Cortex of kidney (tissue), 1 donor: ENCODE results near the gene TIMM44.
"Not testable (repeated sequence)": the region's sequence is repeated elsewhere in the genome, so short reads cannot be mapped to it uniquely, and the experiment has no call there.

Source experiments
- DNase-seq: peaks from one replicate; lab custom pipeline; 2025; lab: John Stamatoyannopoulos, UW

TIMM44 gene

DNA sequence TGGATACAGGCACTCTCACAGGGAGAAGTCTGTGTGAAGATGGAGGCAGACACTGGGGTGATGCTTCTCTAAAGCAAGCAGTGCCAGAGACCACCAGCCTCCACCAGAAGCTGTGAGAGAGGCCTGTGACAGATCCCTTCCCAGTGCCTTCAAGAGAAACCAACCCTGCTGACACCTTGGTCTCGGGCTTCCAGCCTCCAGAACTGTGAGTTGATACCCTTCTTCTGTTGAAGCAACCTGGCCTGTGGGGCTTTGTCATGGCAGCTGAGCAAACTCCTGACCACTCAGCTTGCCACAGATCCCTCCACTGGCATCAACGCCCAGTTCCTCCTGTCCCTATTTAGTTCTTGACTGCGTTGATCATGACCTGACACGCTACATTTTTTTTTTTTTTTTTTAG, 33.0 kb upstream of the TIMM44 start:
- DNase-seq, result no peak

- no peak for DNase-seq
Observed at GRCh38 chr19:7975037-7975436, 31.6 kb upstream of the TIMM44 start.

DNA sequence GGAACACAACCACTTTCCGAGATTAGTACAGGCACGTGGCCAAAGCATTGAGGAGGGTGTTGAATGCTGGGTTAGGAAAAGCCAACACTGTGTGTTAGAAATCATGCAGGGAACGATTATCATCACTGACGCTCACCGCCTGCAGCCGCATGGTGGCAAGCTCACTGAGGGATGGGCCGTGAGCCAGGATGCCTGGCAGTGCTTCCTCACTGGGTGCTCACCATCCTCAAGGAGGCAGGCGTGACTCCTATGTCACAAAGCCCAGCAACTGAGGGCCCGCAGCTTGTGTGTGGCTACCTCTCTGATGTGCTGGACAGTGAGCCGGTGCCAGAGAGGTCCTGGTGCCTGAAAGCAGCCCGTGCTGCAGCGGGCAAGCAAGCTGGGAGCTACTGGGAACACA, 30.4 kb upstream of the TIMM44 start:
- DNase-seq, result no peak

DNA sequence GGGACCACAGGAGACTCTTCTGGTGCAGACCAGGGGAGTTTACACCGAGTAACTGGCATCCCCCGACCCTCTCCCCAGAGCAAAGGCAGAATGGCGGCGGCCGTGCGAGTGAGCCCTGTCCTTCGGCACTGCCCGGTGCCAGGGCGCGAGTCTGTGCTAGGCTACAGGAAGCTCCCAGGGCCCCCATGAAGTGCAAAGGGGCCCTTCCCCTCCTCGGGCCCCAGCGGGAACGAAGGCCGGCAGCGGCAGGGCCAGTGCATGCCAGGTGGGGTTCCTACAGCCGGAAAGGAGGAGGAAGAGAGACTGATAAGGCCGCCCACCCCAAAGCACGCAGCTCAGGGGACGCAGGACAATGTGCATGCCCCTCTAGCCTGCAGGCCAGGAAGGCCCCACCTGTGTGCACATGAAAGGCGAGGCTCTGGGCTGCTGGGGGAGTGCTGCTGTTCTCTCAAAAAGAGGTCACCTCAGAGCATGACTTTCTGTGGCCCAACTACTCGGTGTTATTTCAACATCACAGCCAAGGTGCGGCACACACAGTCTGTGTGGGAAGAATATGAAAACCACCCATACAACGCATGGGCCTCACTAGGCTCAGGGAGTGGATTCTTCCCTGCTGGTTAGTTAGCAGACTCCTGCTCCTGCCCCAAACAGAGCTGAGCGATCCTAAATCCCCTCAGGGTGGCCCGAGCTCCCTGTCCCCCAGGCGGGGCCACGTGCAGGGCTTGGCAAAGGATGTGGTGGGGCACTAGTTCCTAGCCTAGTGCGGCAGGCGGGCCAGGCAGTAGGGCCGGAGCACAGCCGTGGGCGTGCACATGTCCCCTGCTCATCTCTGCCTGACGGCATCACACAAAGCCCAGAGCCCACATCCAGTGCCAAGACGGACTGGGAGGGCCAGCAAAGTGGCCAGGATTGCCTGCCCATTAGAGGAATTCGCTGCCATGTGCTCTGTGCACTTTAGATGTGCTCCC, 28.4 kb upstream of the TIMM44 start:
- DNase-seq, result no peak

GRCh38 chr19:7970716-7971448, 27.4 kb upstream of the TIMM44 start:
- no peak for DNase-seq

DNA sequence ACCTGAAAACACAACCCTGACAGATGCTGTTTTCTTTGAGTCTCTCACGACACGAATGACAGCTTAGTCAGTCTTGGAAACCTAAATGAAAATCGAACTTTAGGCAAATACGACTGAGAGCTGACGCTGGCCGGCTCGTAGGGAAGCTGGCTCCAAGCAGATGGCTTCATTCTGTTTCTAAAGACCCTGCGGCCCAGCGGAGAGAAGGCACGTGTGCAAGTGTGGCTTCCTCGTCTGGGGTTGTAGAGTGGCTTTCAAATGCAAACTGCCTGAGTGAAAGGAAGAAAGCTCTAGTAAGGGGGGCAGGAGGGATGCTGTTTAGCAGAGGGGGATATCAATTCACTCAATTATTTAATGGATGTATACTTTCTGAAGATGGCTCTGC, 26.1 kb upstream of the TIMM44 start:
- DNase-seq, result no peak

GRCh38 chr19:7968796-7969554, 25.5 kb upstream of the TIMM44 start:
- no peak for DNase-seq

DNA sequence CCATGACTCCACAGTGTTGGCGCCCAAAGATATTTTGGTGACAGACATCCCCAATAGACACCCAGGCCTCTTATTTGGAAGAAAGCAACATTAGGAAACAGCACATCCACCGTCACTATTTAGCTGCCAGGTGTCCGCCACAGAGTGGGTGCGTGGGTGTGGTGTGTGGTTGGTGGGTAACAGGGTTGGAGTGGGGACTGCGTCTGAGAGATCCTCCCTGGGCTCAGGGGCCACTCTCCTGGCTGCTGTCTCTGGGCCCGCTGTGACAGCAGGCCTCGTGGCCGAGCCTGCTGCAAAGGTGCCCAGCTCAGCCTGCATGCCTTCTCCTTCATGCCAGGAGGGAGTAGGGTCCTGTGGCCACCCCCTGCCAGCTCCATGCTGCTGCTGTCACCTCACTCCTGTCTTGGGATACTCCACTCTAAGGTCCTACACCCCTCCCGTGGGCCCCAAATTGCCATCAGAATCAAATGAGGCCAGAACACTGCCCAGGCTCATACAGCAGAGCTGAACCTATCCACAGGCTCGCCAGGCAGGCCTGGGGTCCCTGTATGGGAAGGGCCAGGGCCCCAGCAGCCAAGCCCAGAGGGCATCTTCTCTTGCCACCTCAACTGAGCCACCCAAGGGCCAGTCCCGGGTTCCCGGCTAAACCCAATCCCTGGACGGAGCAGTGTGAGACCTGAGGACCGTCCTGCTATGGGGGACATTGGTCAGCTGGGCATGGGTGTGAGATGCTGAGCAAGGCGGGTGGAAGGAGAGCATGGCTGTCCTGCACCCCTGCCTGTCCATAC, 24.7 kb upstream of the TIMM44 start:
- DNase-seq, result no peak

DNA sequence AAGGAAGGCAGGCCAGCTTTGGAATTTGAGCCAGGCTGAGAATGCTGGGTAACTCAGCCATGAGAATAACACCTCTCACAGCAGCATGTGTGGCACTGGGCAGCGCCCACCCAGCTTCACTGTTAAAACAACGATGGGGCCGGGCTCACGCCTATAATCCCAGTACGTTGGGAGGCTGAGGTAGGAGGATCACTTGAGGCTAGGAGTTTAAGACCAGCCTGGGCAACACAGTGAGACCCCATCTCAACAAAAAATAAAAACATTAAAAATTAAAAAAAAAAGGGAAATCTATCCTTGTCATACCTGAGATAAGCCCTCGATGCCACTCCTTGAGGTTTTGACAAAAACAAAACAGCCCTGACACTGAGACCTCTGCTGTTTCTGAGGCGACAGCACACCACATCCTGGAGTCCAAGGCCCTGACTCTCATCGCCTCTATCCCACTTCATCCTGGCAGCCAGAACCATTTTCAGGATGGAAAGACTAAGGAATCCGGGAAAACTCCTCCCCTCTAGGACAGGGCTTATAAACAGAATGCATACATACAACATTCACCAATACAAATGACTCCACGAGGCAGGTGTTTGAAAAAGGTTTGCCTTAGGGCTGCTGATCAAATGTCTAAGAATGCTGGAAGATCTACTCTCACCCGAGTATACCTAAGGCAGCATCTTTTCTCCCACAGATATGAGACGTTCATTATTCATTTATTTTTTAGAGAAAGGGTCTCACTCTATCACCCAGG, 22.6 kb upstream of the TIMM44 start:
- DNase-seq, result no peak

GRCh38 chr19:7965259-7965841, 21.9 kb upstream of the TIMM44 start:
- no peak for DNase-seq

GRCh38 chr19:7963566-7963965, 20.1 kb upstream of the TIMM44 start:
- no peak for DNase-seq

- no peak for DNase-seq
Observed at GRCh38 chr19:7962644-7963268, 19.3 kb upstream of the TIMM44 start.

- DNase-seq, result no peak
Observed at GRCh38 chr19:7961920-7962626, 18.6 kb upstream of the TIMM44 start.

DNA sequence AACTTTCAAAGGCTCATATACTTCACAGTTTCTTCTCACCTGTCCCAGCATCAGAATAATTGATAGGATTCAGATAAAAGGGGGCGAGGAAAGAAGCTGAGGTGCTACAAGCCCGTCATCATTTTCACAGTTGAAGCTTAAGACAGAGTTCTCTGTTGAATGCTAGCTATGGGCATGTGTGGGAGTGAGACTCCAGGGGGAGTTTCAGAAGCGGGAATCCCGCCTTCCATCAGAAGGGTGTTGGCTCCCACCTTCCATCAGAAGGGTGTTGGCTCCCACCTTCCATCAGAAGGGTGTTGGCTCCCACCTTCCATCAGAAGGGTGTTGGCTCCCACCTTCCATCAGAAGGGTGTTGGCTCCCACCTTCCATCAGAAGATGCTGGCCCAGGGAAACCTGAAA, 17.6 kb upstream of the TIMM44 start:
- not testable (repeated sequence) for DNase-seq

DNA sequence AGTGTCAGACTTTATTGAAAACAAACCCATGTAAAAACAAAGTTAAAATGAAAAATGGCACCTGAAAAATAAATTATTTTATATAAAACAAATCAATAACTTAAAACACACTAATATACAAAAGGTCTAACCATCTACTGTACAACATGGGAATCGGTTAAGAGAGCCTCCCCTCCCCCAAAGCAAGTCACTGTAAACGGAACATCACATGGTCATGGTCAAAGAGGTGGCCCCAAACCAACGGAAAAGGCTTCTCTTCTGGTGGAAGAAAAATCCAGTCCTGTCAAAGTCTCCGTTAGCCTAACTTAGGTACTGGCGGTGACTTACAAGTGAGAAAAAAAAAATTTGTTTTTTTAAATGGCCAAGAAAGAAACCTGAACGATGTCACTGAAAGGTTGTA, 15.7 kb upstream of the TIMM44 start:
- no peak for DNase-seq

- DNase-seq, result no peak
Observed at GRCh38 chr19:7955696-7956095, 12.2 kb upstream of the TIMM44 start.

DNA sequence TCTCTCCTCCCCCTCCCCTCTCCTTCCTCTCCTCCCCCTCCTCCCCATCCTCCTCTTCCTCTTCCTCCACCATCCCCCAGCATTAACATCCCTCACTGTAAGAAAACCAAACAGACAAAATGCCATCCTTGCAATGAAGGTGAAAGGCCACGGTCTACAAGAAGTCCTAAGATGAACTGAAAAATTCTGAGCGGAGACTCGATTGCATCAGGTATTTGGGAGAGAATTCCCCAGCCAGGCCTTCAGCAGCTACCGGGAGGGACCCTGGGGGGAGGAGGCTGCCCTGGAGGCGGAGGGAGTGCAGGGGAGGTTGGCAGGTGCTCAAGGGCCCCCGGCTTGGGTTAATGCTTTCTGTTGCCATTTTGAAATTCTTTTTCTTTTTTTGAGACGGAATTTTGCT, 10.1 kb upstream of the TIMM44 start:
- DNase-seq, result no peak

DNA sequence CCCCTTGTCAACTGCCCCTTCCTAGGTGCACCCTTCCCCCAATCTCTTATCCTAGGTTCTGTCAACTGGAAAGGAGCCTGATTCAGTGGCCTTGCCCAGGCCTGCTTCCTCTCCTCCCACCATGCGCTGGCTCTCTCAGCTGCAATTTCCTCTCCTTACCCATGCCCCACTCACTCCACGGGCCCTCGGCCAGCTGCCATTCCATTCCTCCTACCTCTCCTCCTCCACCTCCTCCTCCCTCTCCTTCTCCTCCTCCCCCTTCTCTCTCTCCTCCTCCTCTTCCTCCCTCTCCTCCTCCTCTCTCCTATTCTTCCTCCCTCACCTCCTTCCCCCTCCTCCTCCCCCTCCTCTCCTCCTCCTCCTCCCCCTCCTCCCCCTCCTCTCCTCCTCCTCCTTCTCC, 9.6 kb upstream of the TIMM44 start:
- no peak for DNase-seq

DNA sequence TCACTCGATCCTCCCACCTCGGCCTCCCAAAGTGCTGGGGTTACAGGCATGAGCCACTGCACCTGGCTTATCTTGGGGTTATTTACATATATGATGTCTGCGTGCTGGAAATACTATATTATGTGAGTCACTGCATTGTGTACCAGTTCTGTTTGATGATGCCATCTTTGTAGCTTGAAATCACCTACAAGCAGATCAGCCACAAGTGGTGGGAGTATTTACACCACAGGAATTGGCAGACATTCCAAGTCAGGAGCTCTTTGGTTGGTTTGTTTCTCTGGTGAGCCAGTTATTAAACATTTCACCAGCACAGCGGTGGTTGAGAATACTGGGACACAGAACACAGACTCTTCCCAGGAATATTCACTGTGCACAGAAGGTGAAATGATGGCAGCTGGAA, 4.5 kb upstream of the TIMM44 start:
- no peak for DNase-seq
